Osteocyte (in vitro differentiated cells): ENCODE measurements around the gene LAMA3. TPM values are rescaled to one million over a fixed set of nuclear protein-coding genes. Genes with fewer than 3 reads are reported as not detected.
"Not testable (repeated sequence)": the region's sequence is repeated elsewhere in the genome, so short reads cannot be mapped to it uniquely, and the experiment has no call there.

Experiments
- DNase-seq: peaks from one replicate; pipeline ENCODE4 v3.0.0; 2021; ENCODE audit warnings: mixed read lengths; ENCODE audit not compliant: unreplicated experiment; ENCODE audit errors: extremely low spot score
- H3K27ac Mint-ChIP-seq: one replicate; pipeline ENCODE4 v1.8.0; 2021; ENCODE audit warnings: mild to moderate bottlenecking, mixed read lengths; ENCODE audit not compliant: unreplicated experiment
- H3K27me3 Mint-ChIP-seq: one replicate; pipeline ENCODE4 v1.8.0; 2021; ENCODE audit warnings: mixed read lengths; ENCODE audit not compliant: unreplicated experiment
- H3K36me3 Mint-ChIP-seq: one replicate; pipeline ENCODE4 v1.8.0; 2021; ENCODE audit warnings: mixed read lengths; ENCODE audit not compliant: unreplicated experiment
- H3K4me1 Mint-ChIP-seq: one replicate; pipeline ENCODE4 v1.8.0; 2021; ENCODE audit warnings: mixed read lengths; ENCODE audit not compliant: unreplicated experiment
- H3K4me3 Mint-ChIP-seq: one replicate; pipeline ENCODE4 v1.8.0; 2021; ENCODE audit warnings: mild to moderate bottlenecking, moderate library complexity, mixed read lengths; ENCODE audit not compliant: unreplicated experiment
- H3K9me3 Mint-ChIP-seq: one replicate; pipeline ENCODE4 v1.8.0; 2021; ENCODE audit warnings: mixed read lengths; ENCODE audit not compliant: unreplicated experiment
- CTCF ChIP-seq: fragments of 200-600 bp; sonication (generic); IDR thresholded peaks from 2 replicates; pipeline ENCODE4 v1.5.0; 2021; ENCODE audit warnings: antibody characterized with exemption, mild to moderate bottlenecking, moderate library complexity
- total RNA-seq: library from RNA; stranded (reverse); gene quantifications from 2 replicates; pipeline ENCODE4 v1.2.1, GENCODE V29; 2021

Gene LAMA3
- total RNA-seq, 1 donor from 2014 or later = not detected

GRCh38 chr18:23711426-23711825 is 22.2 kb downstream of the LAMA3 start:
- Mint-ChIP-seq H3K36me3 (no peaks in the 10 kb centered on the region), H3K27me3 (peaks cover 11% of the 10 kb centered on the region)

GRCh38 chr18:23712445-23712844 is 23.2 kb downstream of the LAMA3 start:
- no peaks in the 10 kb centered on the region for H3K36me3 Mint-ChIP-seq
- no peaks in the 10 kb centered on the region for H3K9me3 Mint-ChIP-seq
- peaks cover 7% of the 10 kb centered on the region for H3K27me3 Mint-ChIP-seq
- no peak for TF ChIP-seq CTCF
- H3K4me1 Mint-ChIP-seq = peaks cover 4% of the 10 kb centered on the region
- no peak overlapping the region for H3K27ac Mint-ChIP-seq
- no peak overlapping the region for H3K4me3 Mint-ChIP-seq
- no peak for DNase-seq

More at GRCh38 chr18:23711426-23711825, 22.2 kb downstream of the LAMA3 start:
- TF ChIP-seq CTCF = no peak
- Mint-ChIP-seq H3K9me3 (no peaks in the 10 kb centered on the region), H3K4me1 (no peaks in the 10 kb centered on the region), H3K27ac (no peak overlapping the region), H3K4me3 (no peak overlapping the region)
- no peak for DNase-seq

- peaks cover 22% of the 10 kb centered on the region for H3K4me1 Mint-ChIP-seq
- no peak overlapping the region for H3K27ac Mint-ChIP-seq
- DNase-seq = no peak
- H3K36me3 Mint-ChIP-seq = no peaks in the 10 kb centered on the region
- no peak for TF ChIP-seq CTCF
- H3K27me3 Mint-ChIP-seq = peaks cover 2% of the 10 kb centered on the region
- no peaks in the 10 kb centered on the region for H3K9me3 Mint-ChIP-seq
- H3K4me3 Mint-ChIP-seq = no peak overlapping the region
Measured at GRCh38 chr18:23714576-23714975, 25.3 kb downstream of the LAMA3 start.

GRCh38 chr18:23716079-23716478 is 26.8 kb downstream of the LAMA3 start:
- H3K9me3 Mint-ChIP-seq, H3K27me3 Mint-ChIP-seq, H3K36me3 Mint-ChIP-seq, H3K4me3 Mint-ChIP-seq, DNase-seq, H3K27ac Mint-ChIP-seq: not testable (repeated sequence)
- H3K4me1 Mint-ChIP-seq = peaks cover 27% of the 10 kb centered on the region

- H3K4me1 Mint-ChIP-seq = peaks cover 27% of the 10 kb centered on the region
- H3K27me3 Mint-ChIP-seq = no peaks in the 10 kb centered on the region
- H3K27ac Mint-ChIP-seq = no peak overlapping the region
- H3K4me3 Mint-ChIP-seq = no peak overlapping the region
- no peaks in the 10 kb centered on the region for H3K36me3 Mint-ChIP-seq
- no peak for TF ChIP-seq CTCF
- H3K9me3 Mint-ChIP-seq = peaks cover 4% of the 10 kb centered on the region
- no peak for DNase-seq
Measured at GRCh38 chr18:23716516-23716915, 27.3 kb downstream of the LAMA3 start.

GRCh38 chr18:23716966-23717365 is 27.7 kb downstream of the LAMA3 start:
- H3K36me3 Mint-ChIP-seq = no peaks in the 10 kb centered on the region
- DNase-seq = no peak

More at GRCh38 chr18:23716966-23717365, 27.7 kb downstream of the LAMA3 start:
- no peak for TF ChIP-seq CTCF
- Mint-ChIP-seq H3K4me3 (no peak overlapping the region), H3K27ac (no peak overlapping the region), H3K27me3 (no peaks in the 10 kb centered on the region), H3K4me1 (peaks cover 27% of the 10 kb centered on the region), H3K9me3 (peaks cover 4% of the 10 kb centered on the region)
